Muscle of back (tissue), 11 donors: Measurements from ENCODE around the gene ALG14. TPM values are rescaled to one million over a fixed set of nuclear protein-coding genes. Genes with fewer than 3 reads are reported as not detected.
A peak's percentile ranks its signal among the peaks of the same experiment; 100 is the strongest.
"Not testable (repeated sequence)": the region's sequence is repeated elsewhere in the genome, so short reads cannot be mapped to it uniquely, and the experiment has no call there.

Experiments
- DNase-seq, 3 donors: peaks; one replicate each; pipeline versions ENCODE4 v3.0.0 to v3.0.0-alpha.2; 2013
- polyA plus RNA-seq, 10 donors: library from polyadenylated mRNA; unstranded; fragments of 120-200 nt; gene quantifications; one replicate each; pipeline ENCODE4 v1.2.1, GENCODE V29; 2013; ENCODE audit not compliant: insufficient read length in 10 of 10

The ALG14 gene
- polyA plus RNA-seq, 10 donors, result 3.8 to 11.3 (median 6.1) TPM

DNA sequence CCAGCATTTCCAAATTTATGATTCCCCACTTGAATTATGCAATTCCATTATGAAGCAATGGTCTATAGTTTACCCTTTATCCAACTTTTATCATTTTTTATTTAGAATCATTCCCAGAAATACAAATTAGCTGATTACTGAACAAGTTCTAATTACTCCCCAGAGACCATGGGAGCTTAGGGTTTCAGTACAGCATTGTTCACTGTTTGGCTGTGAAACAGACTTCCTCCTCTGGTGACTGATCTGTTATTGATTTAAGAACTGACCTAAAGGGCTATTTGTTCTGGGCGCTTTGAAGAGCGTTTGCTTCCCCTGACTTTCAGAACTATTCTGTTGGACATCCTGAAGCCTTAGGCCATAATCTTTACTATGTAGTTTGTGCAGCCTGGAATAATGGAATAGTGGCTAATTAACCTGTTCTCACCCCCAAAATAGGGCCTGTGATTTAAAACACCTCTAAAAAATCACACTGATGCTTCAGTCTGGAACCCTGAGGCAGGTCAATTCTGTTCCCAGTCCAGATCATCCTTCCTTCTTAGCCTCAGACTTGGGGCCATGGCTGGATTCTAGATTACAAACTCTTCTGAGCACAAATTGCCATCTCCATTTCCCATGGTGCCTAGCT, 58.7 kb downstream of the ALG14 start:
- DNase-seq, result peak in 2 of 3 donors; percentile 36 to 76

- peak in 1 of 3 donors; percentile 87 for DNase-seq
These were observed 60.4 kb downstream of the ALG14 start for GRCh38 chr1:95012389-95012788.

- DNase-seq, result no peak
These were observed 62.6 kb downstream of the ALG14 start for GRCh38 chr1:95010158-95010557.

DNA sequence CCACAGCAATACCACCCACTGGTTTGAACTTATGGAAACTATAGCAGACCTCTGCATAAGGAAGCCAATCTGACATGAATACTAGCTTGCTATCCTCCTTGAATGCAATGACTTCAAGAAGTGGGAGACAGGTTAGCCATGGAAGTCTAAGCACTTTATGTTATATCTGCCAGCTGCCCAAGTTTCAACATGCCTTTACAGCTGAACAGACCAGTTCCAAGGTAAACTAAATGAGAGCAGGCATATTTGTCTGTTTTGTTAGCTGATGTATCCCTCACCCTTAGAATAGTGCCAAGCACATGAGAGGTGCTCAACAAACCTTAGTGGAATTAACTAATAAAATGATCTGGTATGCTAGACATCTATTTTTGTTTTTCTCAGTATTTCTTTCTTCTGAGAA, 65.1 kb downstream of the ALG14 start:
- no peak for DNase-seq

- DNase-seq, result peak in 1 of 3 donors; percentile 59
These were observed 66.1 kb downstream of the ALG14 start for GRCh38 chr1:95006681-95007080.

GRCh38 chr1:95005584-95005983, 67.2 kb downstream of the ALG14 start:
- no peak for DNase-seq

DNA sequence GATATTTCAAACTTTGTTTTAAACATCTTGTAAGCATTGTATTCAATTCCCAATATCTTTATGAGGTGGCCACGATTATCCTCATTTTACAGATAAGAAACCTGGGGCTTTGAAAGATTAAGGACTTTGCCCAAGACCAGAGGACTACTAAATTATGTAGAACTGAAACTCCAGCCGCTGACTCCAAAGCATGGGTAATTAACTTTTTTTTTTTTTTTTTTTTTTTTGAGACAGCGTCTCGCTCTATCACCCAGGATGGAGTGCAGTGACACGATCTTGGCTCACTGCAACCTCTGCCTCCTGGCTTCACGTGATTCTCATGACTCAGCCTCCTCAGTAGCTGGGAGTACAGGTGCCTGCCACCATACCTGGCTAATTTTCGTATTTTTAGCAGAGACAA, 68.7 kb downstream of the ALG14 start:
- DNase-seq, result no peak

GRCh38 chr1:95003433-95003738, 69.4 kb downstream of the ALG14 start:
- no peak for DNase-seq

- DNase-seq, result peak; percentile 58 to 92 (median 83)
These were observed 70.0 kb downstream of the ALG14 start for GRCh38 chr1:95002540-95003432.

GRCh38 chr1:95002164-95002539, 70.6 kb downstream of the ALG14 start:
- DNase-seq, result peak in 1 of 3 donors; percentile 16

GRCh38 chr1:94999456-95000131, 73.2 kb downstream of the ALG14 start:
- peak in 2 of 3 donors; percentile 43 to 65 for DNase-seq

- no peak for DNase-seq
These were observed 74.0 kb downstream of the ALG14 start for GRCh38 chr1:94998748-94999147.

DNA sequence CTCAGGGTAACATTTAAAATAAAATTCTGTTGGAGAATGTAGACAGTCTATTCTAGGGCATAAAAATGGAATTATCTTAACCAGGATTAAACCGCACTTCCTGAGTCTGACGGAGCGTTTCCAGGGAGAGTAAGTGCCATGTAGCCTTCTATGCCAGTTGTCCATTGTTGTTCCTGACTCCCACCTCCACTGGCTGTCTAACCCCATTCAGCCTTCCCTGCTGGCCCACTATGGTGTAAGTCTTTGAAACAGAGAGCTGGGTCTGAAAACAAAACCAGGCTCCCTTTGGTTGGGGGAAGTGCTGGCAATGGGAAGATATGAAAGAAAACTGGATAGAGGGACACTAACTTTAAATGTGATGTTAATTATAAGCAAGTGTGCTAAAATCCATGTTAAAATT, 74.6 kb downstream of the ALG14 start:
- no peak for DNase-seq

DNA sequence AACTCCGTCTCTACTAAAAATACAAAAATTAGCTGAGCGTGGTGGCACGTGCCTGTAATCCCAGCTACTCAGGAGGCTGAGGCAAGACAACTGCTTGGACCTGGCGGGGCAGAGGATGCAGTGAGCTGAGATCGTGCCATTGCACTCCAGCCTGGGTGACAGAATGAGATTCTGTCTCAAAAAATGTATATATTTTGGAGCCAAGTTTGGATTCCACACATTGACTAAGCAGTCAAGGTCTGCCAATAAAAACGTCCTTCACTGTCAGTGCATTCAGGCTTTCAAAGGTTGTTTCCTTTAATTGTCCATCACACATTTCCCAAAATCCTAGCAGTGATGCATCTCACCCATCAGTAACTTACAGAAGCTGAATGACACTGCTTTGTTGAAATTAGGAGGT, 77.2 kb downstream of the ALG14 start:
- DNase-seq, result not testable (repeated sequence)

DNA sequence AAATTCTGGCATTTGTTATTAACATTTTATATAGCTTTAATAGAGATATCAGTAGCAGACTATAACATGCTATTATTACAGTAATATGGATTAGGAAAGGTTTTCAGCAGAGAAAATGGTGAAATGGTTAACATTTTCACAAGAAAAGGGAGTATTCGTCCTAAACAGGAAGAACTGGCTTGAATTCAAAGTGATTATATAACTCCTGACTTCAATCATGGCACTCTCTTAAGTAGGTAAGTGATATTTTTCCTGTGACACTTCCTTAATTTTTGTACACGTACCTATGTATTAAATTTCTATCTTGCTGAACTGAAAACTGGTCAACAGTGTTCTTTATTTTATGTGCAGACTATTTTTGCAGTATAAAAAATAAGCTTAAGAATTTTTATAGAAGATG, 77.9 kb downstream of the ALG14 start:
- DNase-seq, result no peak

GRCh38 chr1:94993931-94994645, 78.7 kb downstream of the ALG14 start:
- DNase-seq, result no peak

DNA sequence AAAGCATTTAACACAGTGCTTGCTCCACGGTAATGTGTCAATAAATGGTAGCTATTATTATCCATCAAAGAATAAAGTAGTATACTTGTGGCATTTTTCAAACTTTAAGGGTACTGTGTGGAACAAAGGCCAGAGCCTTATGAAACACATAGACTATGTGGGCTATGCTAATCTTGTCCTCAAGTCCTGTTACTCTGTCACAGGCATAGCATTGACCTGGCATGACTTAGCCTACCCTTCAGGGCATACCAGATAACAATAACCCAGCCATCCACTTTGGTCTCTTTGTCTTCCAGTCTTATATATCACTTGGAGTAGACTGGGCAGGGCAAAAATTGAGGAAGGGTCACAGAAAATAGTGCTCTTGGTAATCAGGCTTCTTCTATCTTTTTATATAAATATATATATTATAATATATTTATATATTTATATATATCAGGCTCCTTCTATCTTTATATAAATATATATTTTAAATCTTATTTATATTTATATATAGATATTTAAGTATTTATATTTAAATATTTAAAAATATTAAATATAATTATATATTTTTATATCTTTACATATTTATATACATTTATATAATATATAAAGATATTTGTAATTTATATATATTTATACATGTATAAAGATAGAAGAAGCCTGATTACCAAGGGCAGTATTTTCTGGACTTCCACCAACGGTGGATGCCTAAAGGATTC, 79.7 kb downstream of the ALG14 start:
- no peak for DNase-seq

DNA sequence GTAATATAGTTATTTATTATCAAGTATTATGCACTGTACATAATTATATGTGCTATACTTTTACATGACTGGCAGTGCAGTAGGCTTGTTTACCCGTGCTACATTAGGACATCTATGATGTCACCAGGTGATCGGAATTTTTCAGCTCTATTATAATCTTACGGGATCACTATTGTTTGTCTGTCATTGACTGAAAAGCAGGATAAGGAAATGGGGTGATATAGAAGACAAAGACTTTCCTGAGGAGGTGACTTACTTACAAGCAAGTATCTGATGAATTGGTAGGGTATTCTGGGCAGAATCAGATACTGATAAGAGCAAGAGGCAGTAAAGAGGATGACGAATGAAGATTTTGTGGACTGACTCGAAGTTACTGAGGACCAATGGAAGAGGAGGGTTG, 80.6 kb downstream of the ALG14 start:
- DNase-seq, result no peak

DNA sequence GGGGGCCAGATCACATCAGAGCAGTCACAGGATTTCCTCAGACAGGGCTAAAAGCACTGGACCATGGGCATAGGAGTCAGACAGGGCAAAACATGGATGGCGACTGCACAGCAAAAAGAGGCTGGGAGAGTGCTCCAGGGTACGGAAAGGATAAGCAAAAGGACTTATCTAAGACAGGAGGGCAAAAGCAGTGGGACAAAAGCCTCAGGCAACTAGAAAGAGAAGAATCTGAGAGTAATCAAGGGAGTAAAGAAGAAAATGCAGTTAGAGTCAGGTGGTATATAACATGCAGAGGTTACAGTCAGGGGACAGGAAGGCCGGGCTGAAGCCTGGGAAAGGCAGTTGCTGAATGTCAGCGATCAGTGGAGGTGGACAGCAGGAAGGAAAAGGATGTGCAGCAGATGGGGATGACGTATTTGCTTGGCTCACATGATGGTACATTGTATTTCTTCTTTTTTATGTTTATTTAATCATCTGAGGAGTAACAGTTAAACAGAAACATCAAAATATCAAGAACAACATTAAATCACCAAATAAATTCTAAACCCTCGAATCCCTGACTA, 82.8 kb downstream of the ALG14 start:
- peak in 1 of 3 donors; percentile 74 for DNase-seq

DNA sequence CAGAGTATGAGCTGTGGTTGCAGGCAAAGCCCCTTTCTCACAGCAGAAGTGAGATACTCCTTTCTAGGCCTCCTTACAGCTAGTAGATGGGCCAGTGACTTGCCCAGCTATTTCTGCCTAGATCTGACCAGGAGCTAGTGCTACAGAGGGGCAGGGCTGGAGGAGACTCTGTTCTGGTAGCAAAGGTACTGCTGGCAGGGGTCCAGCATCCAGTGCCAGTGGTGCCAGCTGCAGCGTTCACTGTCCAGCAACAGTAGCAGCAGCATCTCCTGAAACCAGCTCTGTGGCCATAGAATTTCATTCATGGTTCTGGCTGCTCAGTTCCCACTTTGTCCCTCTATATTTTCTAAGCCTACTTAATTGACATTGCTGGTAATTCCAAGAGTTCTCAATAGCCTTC, 83.4 kb downstream of the ALG14 start:
- DNase-seq, result no peak

DNA sequence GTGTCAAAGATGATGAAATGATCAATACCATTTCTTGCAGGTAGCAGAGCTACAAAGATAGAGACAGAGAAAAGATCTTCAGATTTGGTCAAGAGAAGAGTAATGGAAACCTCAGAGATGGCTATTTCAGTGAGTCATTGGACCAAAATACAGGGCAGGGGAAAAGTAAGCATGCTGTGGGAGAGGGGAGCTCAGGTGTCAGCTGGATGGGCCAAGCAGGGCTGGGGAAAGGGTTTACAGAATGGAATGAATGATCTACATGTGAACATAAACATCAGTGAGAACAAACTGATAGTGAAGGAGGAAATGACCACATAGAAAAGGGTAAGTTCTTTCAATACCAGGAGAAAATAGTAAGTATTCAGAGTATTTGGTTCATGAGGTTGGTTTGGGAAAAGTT, 84.4 kb downstream of the ALG14 start:
- no peak for DNase-seq
